GM12872 (cell line): ENCODE results near the gene SRSF6.

Experiments
- CTCF ChIP-seq: IDR thresholded peaks from 3 replicates; pipeline ENCODE4 v1.5.1; 2011; ENCODE audit warnings: low read depth, mild to moderate bottlenecking, low read length, moderate library complexity; ENCODE audit not compliant: insufficient read depth

SRSF6 gene

GRCh38 chr20:43477193-43477592 lies 19.5 kb downstream of the SRSF6 start:
- TF ChIP-seq CTCF = no peak

- TF ChIP-seq CTCF = no peak
These were observed 19.9 kb downstream of the SRSF6 start for GRCh38 chr20:43477619-43478018.

GRCh38 chr20:43490038-43490437 lies 32.3 kb downstream of the SRSF6 start:
- TF ChIP-seq CTCF = no peak

- TF ChIP-seq CTCF = no peak
These were observed 34.4 kb downstream of the SRSF6 start for GRCh38 chr20:43492101-43492500.

GRCh38 chr20:43495388-43495787 lies 37.7 kb downstream of the SRSF6 start:
- no peak for TF ChIP-seq CTCF

- TF ChIP-seq CTCF = no peak
These were observed 48.5 kb downstream of the SRSF6 start for GRCh38 chr20:43506238-43506637.

- no peak for TF ChIP-seq CTCF
These were observed 49.7 kb downstream of the SRSF6 start, which contains the start of gene L3MBTL1 for GRCh38 chr20:43507150-43508080. Gene L3MBTL1, plus strand, starts transcription at chr20:43507697. Its CDS starts 5,807 bp downstream, at chr20:43513504.
